ENCODE measurements around the gene PER3.

The PER3 gene

GRCh38 chr1:7760245-7760644 lies 23.8 kb upstream of the PER3 start:
- H3K9me3 Mint-ChIP-seq = no peaks in the 10 kb centered on the region
- no peak overlapping the region for H3K27ac Mint-ChIP-seq
- no peak overlapping the region for H3K4me3 Mint-ChIP-seq
- H3K36me3 Mint-ChIP-seq (ENCODE audit: low read depth) = no peaks in the 10 kb centered on the region
- no peaks in the 10 kb centered on the region for H3K4me1 Mint-ChIP-seq
- no peak for TF ChIP-seq CTCF (IDR thresholded peaks at IDR 0.05; ENCODE audit: unreplicated experiment in 3 of 3)
- H3K27me3 Mint-ChIP-seq (ENCODE audit: low read depth) = no peaks in the 10 kb centered on the region

- no peak for TF ChIP-seq CTCF (IDR thresholded peaks at IDR 0.05; ENCODE audit: unreplicated experiment in 3 of 3)
- H3K27ac Mint-ChIP-seq = no peak overlapping the region
- H3K4me1 Mint-ChIP-seq = no peaks in the 10 kb centered on the region
- no peak overlapping the region for H3K4me3 Mint-ChIP-seq
- no peaks in the 10 kb centered on the region for H3K36me3 Mint-ChIP-seq (ENCODE audit: low read depth)
- no peaks in the 10 kb centered on the region for H3K27me3 Mint-ChIP-seq (ENCODE audit: low read depth)
- H3K9me3 Mint-ChIP-seq = no peaks in the 10 kb centered on the region
These were observed 23.0 kb upstream of the PER3 start for GRCh38 chr1:7761103-7761502.

- Mint-ChIP-seq H3K27ac (no peak overlapping the region), H3K36me3 (ENCODE audit: low read depth) (peaks cover 2% of the 10 kb centered on the region), H3K4me1 (peaks cover 18% of the 10 kb centered on the region), H3K9me3 (no peaks in the 10 kb centered on the region), H3K27me3 (ENCODE audit: low read depth) (no peaks in the 10 kb centered on the region), H3K4me3 (no peak overlapping the region)
- no peak for TF ChIP-seq CTCF (IDR thresholded peaks at IDR 0.05; ENCODE audit: unreplicated experiment in 3 of 3)
These were observed 16.9 kb upstream of the PER3 start for GRCh38 chr1:7767176-7767575.

GRCh38 chr1:7768583-7768982 lies 15.5 kb upstream of the PER3 start:
- Mint-ChIP-seq H3K27ac (peak overlapping the region in 1 of 3 experiments; percentile 55), H3K4me1 (peaks cover 31% of the 10 kb centered on the region), H3K9me3 (no peaks in the 10 kb centered on the region), H3K36me3 (ENCODE audit: low read depth) (peaks cover 13% of the 10 kb centered on the region), H3K27me3 (ENCODE audit: low read depth) (no peaks in the 10 kb centered on the region), H3K4me3 (peak overlapping the region in 1 of 3 experiments; percentile 52)
- no peak for TF ChIP-seq CTCF (IDR thresholded peaks at IDR 0.05; ENCODE audit: unreplicated experiment in 3 of 3)

GRCh38 chr1:7769673-7770412 lies 14.2 kb upstream of the PER3 start:
- H3K36me3 Mint-ChIP-seq (ENCODE audit: low read depth) = peaks cover 25% of the 10 kb centered on the region
- H3K9me3 Mint-ChIP-seq = no peaks in the 10 kb centered on the region
- peaks cover 33% of the 10 kb centered on the region for H3K4me1 Mint-ChIP-seq
- TF ChIP-seq CTCF (IDR thresholded peaks at IDR 0.05; ENCODE audit: unreplicated experiment in 3 of 3) = no peak
- no peaks in the 10 kb centered on the region for H3K27me3 Mint-ChIP-seq (ENCODE audit: low read depth)
- no peak overlapping the region for H3K27ac Mint-ChIP-seq
- H3K4me3 Mint-ChIP-seq = peak overlapping the region; percentile 52 to 65 (median 62)

- peaks cover 33% of the 10 kb centered on the region for H3K4me1 Mint-ChIP-seq
- no peaks in the 10 kb centered on the region for H3K27me3 Mint-ChIP-seq (ENCODE audit: low read depth)
- peaks cover 30% of the 10 kb centered on the region for H3K36me3 Mint-ChIP-seq (ENCODE audit: low read depth)
- no peaks in the 10 kb centered on the region for H3K9me3 Mint-ChIP-seq
- peak overlapping the region; percentile 86 to 92 (median 90) for H3K4me3 Mint-ChIP-seq
- peak overlapping the region in 2 of 3 experiments; percentile 73 to 86 for H3K27ac Mint-ChIP-seq
- no peak for TF ChIP-seq CTCF (IDR thresholded peaks at IDR 0.05; ENCODE audit: unreplicated experiment in 3 of 3)
These were observed 13.5 kb upstream of the PER3 start for GRCh38 chr1:7770669-7770996.

All from nephron (organoid).